SKM-1 (cell line): ENCODE results near the gene PTPN4.

ENCODE experiments used
- DNase-seq: peaks from one replicate; lab custom pipeline; 2025; ENCODE audit not compliant: unreplicated experiment; lab: John Stamatoyannopoulos, UW

Gene PTPN4

DNA sequence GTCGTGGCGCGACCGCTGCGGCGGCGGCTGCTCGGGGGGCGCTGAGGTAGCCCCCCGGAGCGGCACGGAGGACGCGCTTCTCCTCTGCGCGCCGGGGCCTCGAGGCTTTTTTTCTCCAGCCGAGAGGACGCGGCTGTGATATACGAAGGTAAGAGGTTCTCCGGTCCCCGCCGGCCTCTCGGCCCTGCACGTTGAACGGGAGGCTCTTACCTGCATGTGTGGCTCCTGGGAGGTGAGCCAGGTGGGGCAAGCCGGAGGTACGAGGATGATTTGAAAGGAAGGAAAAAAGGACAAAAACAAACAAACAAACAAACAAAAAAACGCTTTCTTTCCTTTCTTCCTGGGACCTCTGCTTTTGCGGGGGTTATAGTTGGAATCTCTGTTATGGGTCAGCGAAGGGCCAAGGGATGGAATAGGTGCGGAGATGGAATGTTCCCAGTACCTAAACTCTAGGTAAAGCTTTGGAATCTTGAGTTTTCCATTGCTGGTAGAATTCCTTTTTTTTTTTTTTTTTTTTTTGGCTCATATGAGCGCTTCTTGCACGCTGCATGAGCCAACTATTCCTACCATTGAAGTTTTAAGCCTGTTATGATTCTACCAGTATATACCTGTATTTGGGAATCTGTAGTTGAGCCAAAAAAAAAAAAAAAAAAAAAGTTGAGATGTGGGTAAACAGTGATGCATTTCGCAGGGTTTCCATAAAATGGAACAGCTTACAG lies 674 bp downstream of the PTPN4 start:
- no peak for DNase-seq

DNA sequence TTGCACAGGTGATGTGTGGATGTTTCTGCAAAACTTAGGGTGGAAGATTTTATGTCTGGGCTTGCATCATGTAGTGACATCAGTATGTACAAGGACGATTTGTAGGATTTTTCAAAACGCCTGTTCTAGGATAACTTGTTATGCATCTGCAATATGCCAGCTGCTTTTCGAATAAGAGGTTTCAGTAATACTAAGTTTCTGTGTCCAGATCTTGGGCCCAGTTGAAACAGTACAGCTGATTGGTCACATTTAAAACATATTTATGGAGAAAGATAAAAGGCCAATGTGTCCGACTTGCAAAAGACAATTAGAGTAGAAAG lies 1.2 kb downstream of the PTPN4 start:
- DNase-seq: no peak

DNA sequence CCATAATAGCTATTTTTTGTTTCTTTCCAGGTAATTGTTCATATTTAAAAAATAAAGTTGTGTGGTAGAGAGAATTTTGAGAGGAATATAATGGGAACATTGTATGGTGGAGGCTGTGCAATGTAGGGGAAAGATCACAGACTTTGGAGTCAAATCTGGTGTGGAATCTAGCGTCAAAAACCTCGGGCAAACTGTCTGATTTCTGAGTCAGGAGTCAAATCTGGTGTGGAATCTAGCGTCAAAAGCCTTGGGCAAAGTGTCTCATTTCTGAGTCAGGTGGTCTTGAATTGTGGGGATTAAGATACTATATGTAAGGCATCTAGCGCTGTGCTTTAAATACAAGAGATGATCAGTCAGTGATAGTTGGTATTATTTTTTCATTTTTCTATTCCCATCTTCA lies 5.1 kb downstream of the PTPN4 start:
- DNase-seq: no peak

GRCh38 chr2:119765433-119766002 lies 5.8 kb downstream of the PTPN4 start:
- no peak for DNase-seq

- no peak for DNase-seq
These were observed 7.2 kb downstream of the PTPN4 start for GRCh38 chr2:119766944-119767343.

DNA sequence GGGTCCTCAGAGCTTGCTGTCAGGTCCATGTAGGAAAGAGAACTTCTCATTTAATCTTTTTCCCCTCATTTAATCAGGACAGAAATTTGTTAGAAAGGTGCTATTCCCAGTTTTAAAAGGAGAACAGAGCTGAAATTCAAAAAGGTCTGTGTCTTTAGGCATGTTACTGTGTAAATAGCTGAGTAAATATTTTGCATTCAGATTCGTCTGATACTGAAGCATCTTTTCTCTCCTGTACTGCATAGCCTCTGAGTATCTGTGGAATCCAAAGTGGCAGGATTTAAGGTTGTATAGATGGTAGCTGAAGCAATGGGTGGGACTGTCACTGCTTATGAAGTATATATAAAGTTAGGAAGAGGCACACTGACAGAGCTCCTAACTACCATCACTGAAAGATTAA lies 9.0 kb downstream of the PTPN4 start:
- DNase-seq: no peak

- no peak for DNase-seq
These were observed 9.9 kb downstream of the PTPN4 start for GRCh38 chr2:119769645-119770044.

GRCh38 chr2:119771331-119771730 lies 11.6 kb downstream of the PTPN4 start:
- DNase-seq: no peak

- DNase-seq: no peak
These were observed 12.4 kb downstream of the PTPN4 start for GRCh38 chr2:119772128-119772527.

GRCh38 chr2:119772767-119773166 lies 13.0 kb downstream of the PTPN4 start:
- no peak for DNase-seq

DNA sequence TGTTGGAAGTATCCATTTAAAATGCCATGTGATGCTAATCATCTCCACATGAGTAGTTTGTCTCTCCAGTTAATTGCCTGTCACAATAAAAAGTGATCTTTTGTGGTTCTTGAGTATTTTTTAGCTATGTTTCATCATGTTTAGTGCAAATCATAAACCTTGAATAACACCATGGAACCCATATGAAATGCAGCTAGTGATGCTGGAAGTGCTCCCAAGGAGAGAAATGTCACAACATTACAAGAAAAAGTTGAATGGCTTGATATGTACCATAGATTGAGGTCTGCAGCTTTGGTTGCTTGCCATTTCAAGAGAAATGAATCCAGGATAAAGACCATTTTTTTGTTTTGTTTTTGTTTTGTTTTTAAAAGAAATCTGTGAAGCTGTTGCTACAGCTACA lies 14.3 kb downstream of the PTPN4 start:
- no peak for DNase-seq

- no peak for DNase-seq
These were observed 15.4 kb downstream of the PTPN4 start for GRCh38 chr2:119775102-119775501.

- no peak for DNase-seq
These were observed 22.7 kb downstream of the PTPN4 start for GRCh38 chr2:119782308-119783027.

GRCh38 chr2:119784876-119785275 lies 25.2 kb downstream of the PTPN4 start:
- no peak for DNase-seq

DNA sequence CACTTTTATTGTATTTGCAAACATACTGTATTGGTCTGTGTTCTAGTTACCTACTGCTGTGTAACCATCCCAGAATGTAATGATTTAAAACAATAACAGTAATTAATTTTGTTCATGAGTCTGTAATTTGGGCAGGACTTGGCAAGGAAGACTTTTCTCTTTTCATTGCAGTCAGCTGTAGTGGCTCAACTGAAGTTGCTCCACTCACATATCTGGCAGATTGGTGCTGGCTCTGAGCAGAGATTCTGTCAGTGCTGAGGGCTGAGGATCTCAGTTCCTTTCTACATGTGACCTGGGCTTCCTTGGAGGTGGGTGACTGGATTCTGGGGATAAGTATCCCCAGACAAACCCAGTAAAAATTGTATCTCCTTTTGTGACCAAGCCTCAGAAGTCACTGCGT lies 26.6 kb downstream of the PTPN4 start:
- DNase-seq: no peak

GRCh38 chr2:119788752-119789151 lies 29.0 kb downstream of the PTPN4 start:
- DNase-seq: no peak

DNA sequence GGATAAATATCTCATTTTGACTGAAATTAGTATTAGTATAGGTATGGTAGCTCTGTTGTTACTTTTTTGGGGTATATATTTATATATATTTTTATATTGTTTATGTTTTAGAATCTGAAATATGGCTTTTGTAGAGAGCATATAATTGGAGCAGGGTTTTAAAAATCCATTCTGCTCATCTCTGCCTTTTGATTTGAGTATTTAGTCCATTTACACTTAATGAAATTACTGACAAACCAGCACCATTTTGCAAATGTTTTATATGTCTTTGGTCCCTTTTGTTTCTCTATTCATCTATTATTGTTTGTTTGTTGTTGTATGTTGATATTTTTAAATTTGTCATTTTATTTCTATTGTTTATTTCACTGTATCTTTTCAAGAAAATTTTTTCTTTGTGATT lies 30.7 kb downstream of the PTPN4 start:
- DNase-seq: no peak

- DNase-seq: no peak
These were observed 33.2 kb downstream of the PTPN4 start for GRCh38 chr2:119792907-119793312.

DNA sequence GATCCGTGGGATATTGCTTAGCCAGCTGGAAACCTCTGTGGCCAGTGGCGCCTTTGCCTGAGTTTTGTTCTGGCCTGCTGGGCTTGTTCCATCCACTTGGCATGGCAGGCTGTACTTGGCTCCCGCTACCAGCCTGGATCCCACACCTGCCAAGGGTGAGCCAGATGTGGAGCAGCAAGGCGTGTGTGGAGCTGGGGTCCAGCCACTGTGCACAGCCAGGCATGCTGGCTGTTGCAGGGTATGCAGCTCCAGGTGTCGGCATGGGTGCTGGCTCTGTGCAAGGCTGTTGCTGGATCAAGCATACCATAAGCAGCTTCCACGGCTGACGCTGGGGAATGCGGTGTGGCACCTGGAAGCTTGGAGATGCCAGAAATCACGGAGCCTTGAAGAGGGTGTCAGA lies 34.5 kb downstream of the PTPN4 start:
- no peak for DNase-seq

GRCh38 chr2:119795309-119796303 lies 35.9 kb downstream of the PTPN4 start:
- no peak for DNase-seq

- DNase-seq: no peak
These were observed 40.7 kb downstream of the PTPN4 start for GRCh38 chr2:119800376-119800902.
